GM23248 (cell line): ENCODE data around the gene TIMM21. TPM values are rescaled to one million over a fixed set of nuclear protein-coding genes. Genes with fewer than 3 reads are reported as not detected.

ENCODE experiments used
- DNase-seq: peaks from one replicate; pipeline ENCODE4 v3.0.0-alpha.2; 2015
- H2AFZ ChIP-seq: fragments of 200-600 bp; sonication (generic); 2 replicates; pipeline ENCODE4 v1.6.1; 2016; ENCODE audit warnings: antibody characterized with exemption
- H3F3A ChIP-seq: fragments of 200-600 bp; sonication (generic); 2 replicates; pipeline ENCODE4 v1.6.1; 2016; ENCODE audit warnings: mild to moderate bottlenecking, antibody characterized with exemption, mixed run types; ENCODE audit not compliant: insufficient read depth
- H3K27ac ChIP-seq: fragments of 200-600 bp; sonication (generic); 2 replicates; pipeline ENCODE4 v1.5.1; 2016; ENCODE audit warnings: mild to moderate bottlenecking
- H3K27me3 ChIP-seq: fragments of 200-600 bp; sonication (generic); replicated peaks from 2 replicates; pipeline ENCODE4 v1.6.1; 2016; ENCODE audit warnings: mild to moderate bottlenecking; ENCODE audit not compliant: insufficient read depth
- H3K36me3 ChIP-seq: fragments of 200-600 bp; sonication (generic); 2 replicates; pipeline ENCODE4 v1.6.1; 2016; ENCODE audit warnings: low read depth, mild to moderate bottlenecking
- H3K4me1 ChIP-seq: fragments of 200-600 bp; sonication (generic); 2 replicates; pipeline ENCODE4 v1.6.1; 2016; ENCODE audit warnings: mild to moderate bottlenecking; ENCODE audit not compliant: insufficient read depth
- H3K4me2 ChIP-seq: fragments of 200-600 bp; sonication (generic); one replicate; pipeline ENCODE4 v1.6.1; 2016; ENCODE audit warnings: mild to moderate bottlenecking; ENCODE audit not compliant: unreplicated experiment
- H3K4me3 ChIP-seq: fragments of 200-600 bp; sonication (generic); 2 replicates; pipeline ENCODE4 v1.5.1; 2016; ENCODE audit warnings: mild to moderate bottlenecking
- H3K79me2 ChIP-seq: fragments of 200-600 bp; sonication (generic); 2 replicates; pipeline ENCODE4 v1.6.1; 2016; ENCODE audit warnings: mild to moderate bottlenecking; ENCODE audit not compliant: insufficient read depth
- H3K9ac ChIP-seq: fragments of 200-600 bp; sonication (generic); 2 replicates; pipeline ENCODE4 v1.6.1; 2016; ENCODE audit warnings: mild to moderate bottlenecking
- H3K9me2 ChIP-seq: fragments of 200-600 bp; sonication (generic); 2 replicates; pipeline ENCODE4 v1.6.1; 2016; ENCODE audit warnings: mixed run types, mild to moderate bottlenecking, moderate library complexity; ENCODE audit not compliant: insufficient read depth
- H3K9me3 ChIP-seq: fragments of 200-600 bp; sonication (generic); one replicate; pipeline ENCODE4 v1.6.1; 2017; ENCODE audit warnings: low read depth
- H4K20me1 ChIP-seq: fragments of 200-600 bp; sonication (generic); 2 replicates; pipeline ENCODE4 v1.6.0; 2016; ENCODE audit not compliant: insufficient read depth
- EZH2 ChIP-seq: fragments of 200-600 bp; sonication (generic); IDR thresholded peaks from 2 replicates; pipeline ENCODE4 v1.6.1; 2018; ENCODE audit warnings: antibody characterized with exemption, mild to moderate bottlenecking; ENCODE audit not compliant: insufficient read depth, poor library complexity, severe bottlenecking
- EZH2phosphoT487 ChIP-seq: fragments of 200-600 bp; sonication (generic); IDR thresholded peaks from 2 replicates; pipeline ENCODE4 v1.6.1; 2018; ENCODE audit warnings: antibody characterized with exemption, moderate library complexity, mild to moderate bottlenecking, low read depth; ENCODE audit not compliant: insufficient read depth
- whole genome bisulfite sequencing, 2 experiments: methylation state at CpG; one replicate each; pipeline ENCODE4 v1.1.6; 2015 to 2017; ENCODE audit warnings: low lambda C conversion rate in 2 of 2, low coverage in 1 of 2; ENCODE audit errors: missing lambda C conversion rate in 2 of 2; 5-methylcytosine and 5-hydroxymethylcytosine counted together
- in situ Hi-C: fragments of 300-500 bp; cut with MboI; formaldehyde crosslinking; loops from 2 replicates; pipeline ENCODE4 v1.15.0; 2020
- polyA plus RNA-seq: library from polyadenylated mRNA; unstranded; fragments of >200 nt; fragmentation: Nextera tagmentation; extraction: Ambion mirVana; gene quantifications from 2 replicates; pipeline ENCODE4 v1.2.1, GENCODE V29; 2016
- total RNA-seq: library from RNA; depleted of rRNA; stranded (reverse); fragments of >200 nt; shearing (Covaris generic); gene quantifications from 2 replicates; pipeline ENCODE4 v1.2.3, GENCODE V29; 2014

The TIMM21 gene
- total and polyA plus RNA-seq, 2 experiments from 2014 or later: 32.1 to 88.0 TPM

DNA sequence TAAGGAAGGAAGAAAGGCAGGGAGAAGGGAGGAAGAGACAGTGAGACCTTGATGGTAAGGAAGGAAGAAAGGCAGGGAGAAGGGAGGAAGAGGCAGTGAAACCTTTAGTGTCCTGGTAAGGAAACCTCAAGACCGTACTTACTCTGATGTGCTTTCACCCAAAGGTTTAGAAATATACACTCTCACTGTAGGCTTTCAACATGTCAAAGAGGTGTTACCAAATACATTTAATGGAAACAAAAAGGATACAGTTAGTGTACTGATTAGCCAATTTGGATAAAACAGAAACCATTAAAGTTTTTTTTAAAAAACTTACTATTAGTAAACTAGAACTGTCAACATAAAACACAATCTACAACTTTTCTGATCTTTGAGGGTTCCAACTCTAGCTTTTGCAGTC lies 7.7 kb upstream of the TIMM21 start:
- WGBS, 2 experiments: 96 to 100% methylated on average over 1 of the region's 1 CpG
- H3K79me2 ChIP-seq: no peaks in the 10 kb centered on the region
- no peaks in the 10 kb centered on the region for H3K27me3 ChIP-seq
- H3K4me3 ChIP-seq: no peak overlapping the region
- H3F3A ChIP-seq: no peaks in the 10 kb centered on the region
- peaks cover 13% of the 10 kb centered on the region for H3K4me1 ChIP-seq
- no peak overlapping the region for H3K9ac ChIP-seq
- no peak overlapping the region for H3K27ac ChIP-seq
- H3K9me3 ChIP-seq: no peaks in the 10 kb centered on the region
- peak overlapping the region; percentile 41; the same call in 1 of the 2 replicates for H2AFZ ChIP-seq
- no peak overlapping the region for H3K4me2 ChIP-seq
- no peaks in the 10 kb centered on the region for H3K36me3 ChIP-seq
- in situ Hi-C loops: no loop called here
- no peak for DNase-seq
- no peak for TF ChIP-seq EZH2phosphoT487
- no peak for TF ChIP-seq EZH2
- no peaks in the 10 kb centered on the region for H4K20me1 ChIP-seq
- no peaks in the 10 kb centered on the region for H3K9me2 ChIP-seq

- no peaks in the 10 kb centered on the region for H4K20me1 ChIP-seq
- no peaks in the 10 kb centered on the region for H3K9me3 ChIP-seq
- H3K79me2 ChIP-seq: no peaks in the 10 kb centered on the region
- H3K36me3 ChIP-seq: no peaks in the 10 kb centered on the region
- peaks cover 2% of the 10 kb centered on the region; the same call in 1 of the 2 replicates for H3F3A ChIP-seq
- no peak overlapping the region for H3K9ac ChIP-seq
- no peak overlapping the region for H3K27ac ChIP-seq
- 96 to 98% methylated on average over 2 of the region's 2 CpGs for WGBS, 2 experiments
- no peak overlapping the region for H3K4me3 ChIP-seq
- no peak for DNase-seq
- peaks cover 13% of the 10 kb centered on the region for H3K4me1 ChIP-seq
- no peak overlapping the region for H2AFZ ChIP-seq
- H3K4me2 ChIP-seq: no peak overlapping the region
- in situ Hi-C loops: no loop called here
- TF ChIP-seq EZH2 (no peak), EZH2phosphoT487 (no peak)
- no peaks in the 10 kb centered on the region for H3K9me2 ChIP-seq
- H3K27me3 ChIP-seq: no peaks in the 10 kb centered on the region
These were observed 6.7 kb upstream of the TIMM21 start for GRCh38 chr18:74141667-74142066.

GRCh38 chr18:74142252-74142651 lies 6.1 kb upstream of the TIMM21 start:
- TF ChIP-seq EZH2 (no peak), EZH2phosphoT487 (no peak)
- peaks cover 8% of the 10 kb centered on the region; the same call in 1 of the 2 replicates for H3F3A ChIP-seq
- H3K27ac ChIP-seq: no peak overlapping the region
- H3K9ac ChIP-seq: no peak overlapping the region
- no peak overlapping the region for H3K4me3 ChIP-seq
- H3K36me3 ChIP-seq: no peaks in the 10 kb centered on the region
- H4K20me1 ChIP-seq: no peaks in the 10 kb centered on the region
- H3K9me3 ChIP-seq: no peaks in the 10 kb centered on the region
- H3K9me2 ChIP-seq: no peaks in the 10 kb centered on the region
- DNase-seq: peak; percentile 35
- in situ Hi-C loops: no loop called here
- WGBS, 2 experiments: 7 to 20% methylated on average over 2 of the region's 2 CpGs
- H3K27me3 ChIP-seq: no peaks in the 10 kb centered on the region
- H3K4me2 ChIP-seq: peak overlapping the region; percentile 5
- peaks cover 17% of the 10 kb centered on the region for H3K4me1 ChIP-seq
- no peaks in the 10 kb centered on the region for H3K79me2 ChIP-seq
- H2AFZ ChIP-seq: no peak overlapping the region

GRCh38 chr18:74146756-74147155 lies 1.6 kb upstream of the TIMM21 start:
- 0 out of 2 replicates have a peak overlapping the region, but pooled peaks have one; percentile 92 for H3K9ac ChIP-seq
- no peaks in the 10 kb centered on the region for H4K20me1 ChIP-seq
- H3F3A ChIP-seq: peaks cover 8% of the 10 kb centered on the region; the same call in 1 of the 2 replicates
- H3K27ac ChIP-seq: no peak overlapping the region
- H3K9me3 ChIP-seq: no peaks in the 10 kb centered on the region
- in situ Hi-C loops: no loop called here
- peak; percentile 31 for DNase-seq
- H3K79me2 ChIP-seq: peaks cover 34% of the 10 kb centered on the region
- no peak for TF ChIP-seq EZH2phosphoT487
- TF ChIP-seq EZH2: no peak
- no peaks in the 10 kb centered on the region for H3K36me3 ChIP-seq
- H3K9me2 ChIP-seq: no peaks in the 10 kb centered on the region
- H3K4me2 ChIP-seq: peak overlapping the region; percentile 88
- no peaks in the 10 kb centered on the region for H3K27me3 ChIP-seq
- WGBS, 2 experiments: 3 to 5% methylated on average over 3 of the region's 3 CpGs
- H3K4me1 ChIP-seq: peaks cover 17% of the 10 kb centered on the region
- H3K4me3 ChIP-seq: peak overlapping the region; percentile 92
- H2AFZ ChIP-seq: peak overlapping the region; percentile 97

- H3K4me1 ChIP-seq: peaks cover 17% of the 10 kb centered on the region
- peak overlapping the region; percentile 97 for H2AFZ ChIP-seq
- peak overlapping the region; percentile 92 for H3K9ac ChIP-seq
- no peaks in the 10 kb centered on the region for H4K20me1 ChIP-seq
- TF ChIP-seq EZH2phosphoT487 (no peak), EZH2 (no peak)
- H3F3A ChIP-seq: peaks cover 8% of the 10 kb centered on the region; the same call in 1 of the 2 replicates
- peak overlapping the region; percentile 92 for H3K4me3 ChIP-seq
- no peaks in the 10 kb centered on the region for H3K27me3 ChIP-seq
- peak overlapping the region; percentile 88 for H3K4me2 ChIP-seq
- H3K36me3 ChIP-seq: no peaks in the 10 kb centered on the region
- in situ Hi-C loops: no loop called here
- no peak overlapping the region for H3K27ac ChIP-seq
- 2 to 3% methylated on average over 27 to 28 of the region's 28 CpGs for WGBS, 2 experiments
- no peak for DNase-seq
- H3K79me2 ChIP-seq: peaks cover 41% of the 10 kb centered on the region
- H3K9me2 ChIP-seq: no peaks in the 10 kb centered on the region
- no peaks in the 10 kb centered on the region for H3K9me3 ChIP-seq
These were observed 888 bp upstream of the TIMM21 start for GRCh38 chr18:74147491-74147778.
